Ishikawa (cell line): Measurements from ENCODE around the gene TBCD.

Experiments
- EP300 ChIP-seq: IDR thresholded peaks from 2 replicates; pipeline ENCODE4 v1.6.1; 2012; ENCODE audit warnings: borderline replicate concordance
- FOXM1 ChIP-seq: IDR thresholded peaks from 2 replicates; pipeline ENCODE4 v1.6.1; 2012; ENCODE audit warnings: low read depth, borderline replicate concordance
- MAX ChIP-seq: IDR thresholded peaks from 2 replicates; pipeline ENCODE4 v1.6.1; 2012
- RAD21 ChIP-seq: IDR thresholded peaks from 2 replicates; pipeline ENCODE4 v1.6.1; 2012; ENCODE audit warnings: low read depth
- ZBTB7A ChIP-seq: IDR thresholded peaks from 2 replicates; pipeline ENCODE4 v1.6.1; 2012; ENCODE audit warnings: low read depth

GRCh38 chr17:82861393-82861775 lies 109.5 kb downstream of the TBCD start:
- TF ChIP-seq ZBTB7A (no peak), EP300 (no peak), RAD21 (no peak), FOXM1 (no peak), MAX (no peak)
